Left ventricle myocardium inferior (tissue), 1 donor: ENCODE results near the gene DOCK4. TPM values are rescaled to one million over a fixed set of nuclear protein-coding genes. Genes with fewer than 3 reads are reported as not detected.

Experiments
- DNase-seq: peaks from one replicate; pipeline ENCODE4 v3.0.0-alpha.2; 2020
- H3K27ac ChIP-seq: fragments of 200-600 bp; replicated peaks from 2 replicates; pipeline ENCODE4 v1.8.0; 2021
- H3K27me3 ChIP-seq: fragments of 200-600 bp; 2 replicates; pipeline ENCODE4 v1.8.0; 2021; ENCODE audit warnings: low read depth
- H3K36me3 ChIP-seq: fragments of 200-600 bp; 2 replicates; pipeline ENCODE4 v1.8.0; 2021
- H3K4me1 ChIP-seq: fragments of 200-600 bp; 2 replicates; pipeline ENCODE4 v1.8.0; 2021
- H3K4me3 ChIP-seq: fragments of 200-600 bp; 2 replicates; pipeline ENCODE4 v1.8.0; 2021; ENCODE audit warnings: mild to moderate bottlenecking, moderate library complexity
- H3K9me3 ChIP-seq: fragments of 200-600 bp; replicated peaks from 2 replicates; pipeline ENCODE4 v1.8.0; 2021
- CTCF ChIP-seq: fragments of 200-600 bp; IDR thresholded peaks from 2 replicates; pipeline ENCODE4 v1.8.0; 2021; ENCODE audit warnings: antibody characterized with exemption, mild to moderate bottlenecking, borderline replicate concordance
- intact Hi-C: fragments of 100-400 bp; cut with micrococcal nuclease; formaldehyde crosslinking; loops from one replicate; pipeline ENCODE4 v1.11.0; 2022
- total RNA-seq: library from RNA; stranded (reverse); fragmentation: NEBNext Ultra II Directional; extraction: Animal tissue kit (Norgen Biotek cat#: 25700); gene quantifications from one replicate; pipeline ENCODE4 v1.2.1, GENCODE V29; 2021
- donor health status: DM: no; HTN: yes; CAD: no; lungs with severe emphysema.

The DOCK4 gene
- total RNA-seq, 1 donor from 2014 or later = 15.2 TPM

DNA sequence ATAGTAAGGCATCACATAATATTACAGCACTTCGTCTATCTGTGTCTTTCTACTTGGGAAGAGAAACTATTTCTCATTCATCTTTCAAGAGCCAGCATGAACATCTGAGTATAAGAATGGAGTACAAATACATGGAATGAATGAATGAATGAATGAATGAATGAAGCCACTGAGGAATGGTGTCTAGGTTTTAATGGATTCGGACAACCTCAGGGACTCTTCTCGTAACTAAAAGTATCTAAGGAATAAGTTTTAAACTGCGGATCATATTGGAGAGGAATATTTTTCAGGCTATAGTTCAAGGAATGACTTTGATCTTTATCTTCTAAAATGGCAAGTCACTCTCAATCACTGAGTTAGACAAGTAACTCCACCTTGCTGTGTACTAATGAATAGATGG, 199.0 kb downstream of the DOCK4 start:
- peaks cover 55% of the 10 kb centered on the region for H3K4me1 ChIP-seq
- H3K36me3 ChIP-seq = no peaks in the 10 kb centered on the region
- no peaks in the 10 kb centered on the region for H3K9me3 ChIP-seq
- no peak overlapping the region for H3K27ac ChIP-seq
- DNase-seq = no peak
- intact Hi-C loops = no loop called here
- no peaks in the 10 kb centered on the region for H3K27me3 ChIP-seq
- TF ChIP-seq CTCF = no peak
- H3K4me3 ChIP-seq = no peak overlapping the region

- H3K9me3 ChIP-seq = no peaks in the 10 kb centered on the region
- TF ChIP-seq CTCF = no peak
- peaks cover 44% of the 10 kb centered on the region for H3K4me1 ChIP-seq
- H3K4me3 ChIP-seq = no peak overlapping the region
- no peak for DNase-seq
- H3K36me3 ChIP-seq = no peaks in the 10 kb centered on the region
- H3K27ac ChIP-seq = no peak overlapping the region
- intact Hi-C loops = no loop called here
- H3K27me3 ChIP-seq = no peaks in the 10 kb centered on the region
Measured at GRCh38 chr7:112006071-112006470, 200.1 kb downstream of the DOCK4 start.

- Histone ChIP-seq H3K4me3 (no peak overlapping the region), H3K27me3 (no peaks in the 10 kb centered on the region), H3K9me3 (no peaks in the 10 kb centered on the region), H3K36me3 (no peaks in the 10 kb centered on the region), H3K27ac (no peak overlapping the region), H3K4me1 (peaks cover 36% of the 10 kb centered on the region)
- intact Hi-C loops = no loop called here
- no peak for DNase-seq
- no peak for TF ChIP-seq CTCF
Measured at GRCh38 chr7:112005205-112005775, 200.9 kb downstream of the DOCK4 start.

- intact Hi-C loops = no loop called here
- Histone ChIP-seq H3K27me3 (no peaks in the 10 kb centered on the region), H3K4me1 (peaks cover 23% of the 10 kb centered on the region), H3K9me3 (no peaks in the 10 kb centered on the region), H3K4me3 (no peak overlapping the region), H3K36me3 (no peaks in the 10 kb centered on the region), H3K27ac (peak overlapping the region; percentile 43)
- no peak for TF ChIP-seq CTCF
- DNase-seq = no peak
Measured at GRCh38 chr7:112001091-112001826, 204.9 kb downstream of the DOCK4 start.

DNA sequence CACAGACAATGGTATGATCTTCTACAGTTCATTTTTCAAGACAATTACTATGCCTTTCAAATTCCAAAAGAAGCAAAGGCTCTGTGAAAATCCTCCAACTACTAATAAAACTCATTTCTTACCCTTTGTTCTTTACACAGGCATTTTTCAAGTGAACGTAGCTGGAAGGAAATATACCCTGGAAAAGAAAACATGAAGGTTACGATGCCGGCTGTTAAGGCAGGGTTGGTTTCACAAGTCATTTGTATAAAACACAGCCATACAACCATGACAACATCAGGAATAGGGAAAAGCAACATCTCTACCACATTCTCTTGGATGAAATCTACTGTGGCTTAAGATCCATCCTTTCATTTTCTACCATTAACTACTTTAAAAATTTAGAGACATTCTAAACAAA, 207.9 kb downstream of the DOCK4 start:
- no peaks in the 10 kb centered on the region for H3K36me3 ChIP-seq
- no peaks in the 10 kb centered on the region for H3K9me3 ChIP-seq
- no peak for DNase-seq
- H3K4me1 ChIP-seq = no peaks in the 10 kb centered on the region
- H3K27me3 ChIP-seq = no peaks in the 10 kb centered on the region
- intact Hi-C loops = no loop called here
- no peak overlapping the region for H3K4me3 ChIP-seq
- TF ChIP-seq CTCF = no peak
- no peak overlapping the region for H3K27ac ChIP-seq
